Erythroblast (primary cell): ENCODE data around the gene CDX2.

Source experiments
- GATA1 ChIP-seq: IDR thresholded peaks from 2 replicates; pipeline ENCODE4 v1.6.1; 2011; ENCODE audit warnings: low read depth, mild to moderate bottlenecking, control low read depth, low read length, moderate library complexity
- POLR2A ChIP-seq: IDR thresholded peaks from 2 replicates; pipeline ENCODE4 v1.6.1; 2011; ENCODE audit warnings: mild to moderate bottlenecking, low read length

DNA sequence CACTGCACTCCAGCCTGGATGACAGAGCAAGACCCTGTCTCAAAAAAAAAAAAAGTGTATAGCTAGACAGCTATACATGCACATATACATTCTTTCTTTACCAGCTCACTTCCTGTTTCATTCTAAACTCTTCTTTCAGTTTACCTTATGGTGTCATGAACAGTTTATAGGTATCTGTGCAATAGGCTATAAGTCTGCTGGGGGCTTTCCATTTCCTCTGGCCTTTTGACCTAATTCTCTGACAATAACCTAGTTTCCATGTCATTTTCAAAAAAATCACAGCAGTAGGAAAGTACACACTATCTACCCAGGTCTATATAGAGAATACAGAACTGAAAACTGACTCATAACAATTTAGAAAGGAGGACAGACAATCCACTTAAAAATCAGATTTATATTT lies 43.8 kb upstream of the CDX2 start:
- TF ChIP-seq POLR2A: no peak
- no peak for TF ChIP-seq GATA1
